ENCODE measurements around the gene DPPA2.

Gene DPPA2

GRCh38 chr3:109353057-109353456 is 36.7 kb upstream of the DPPA2 start:
- Histone ChIP-seq H3K27ac (ENCODE audit: low read length) (no peak overlapping the region), H3K9ac (ENCODE audit: low read length) (no peak overlapping the region), H3F3A (ENCODE audit: insufficient read depth, low read length) (no peaks in the 10 kb centered on the region), H3K4me1 (ENCODE audit: low read length) (no peaks in the 10 kb centered on the region), H3K4me2 (ENCODE audit: low read depth, low read length) (no peak overlapping the region), H2AFZ (ENCODE audit: low read length) (no peak overlapping the region), H3K36me3 (replicated peaks; ENCODE audit: insufficient read depth, low read length) (no peaks in the 10 kb centered on the region), H3K27me3 (replicated peaks; ENCODE audit: insufficient read depth, low read length) (no peaks in the 10 kb centered on the region), H3K4me3 (ENCODE audit: low read length) (no peak overlapping the region), H4K20me1 (ENCODE audit: insufficient read depth, low read length) (no peaks in the 10 kb centered on the region), H3K9me2 (replicated peaks; ENCODE audit: insufficient read depth, low read length) (no peaks in the 10 kb centered on the region), H3K79me2 (ENCODE audit: low read length) (no peaks in the 10 kb centered on the region), H3K9me3 (replicated peaks; ENCODE audit: insufficient read depth, low read length) (no peaks in the 10 kb centered on the region)
- TF ChIP-seq EZH2 (optimal IDR thresholded peaks at IDR 0.05; ENCODE audit: low read depth, low read length) (no peak), EZH2phosphoT487 (IDR thresholded peaks at IDR 0.05; ENCODE audit: low read length) (no peak), CTCF (IDR thresholded peaks at IDR 0.05; ENCODE audit: low read length) (no peak)
- DNase-seq, result no peak

GRCh38 chr3:109351231-109351630 is 34.9 kb upstream of the DPPA2 start:
- TF ChIP-seq EZH2phosphoT487 (IDR thresholded peaks at IDR 0.05; ENCODE audit: low read length) (no peak), EZH2 (optimal IDR thresholded peaks at IDR 0.05; ENCODE audit: low read depth, low read length) (no peak), CTCF (IDR thresholded peaks at IDR 0.05; ENCODE audit: low read length) (no peak)
- no peaks in the 10 kb centered on the region for H3K27me3 ChIP-seq (replicated peaks; ENCODE audit: insufficient read depth, low read length)
- no peaks in the 10 kb centered on the region for H3K4me1 ChIP-seq (ENCODE audit: low read length)

GRCh38 chr3:109346770-109347295 is 30.5 kb upstream of the DPPA2 start:
- H3K4me3 ChIP-seq (ENCODE audit: low read length), result no peak overlapping the region
- H2AFZ ChIP-seq (ENCODE audit: low read length), result no peak overlapping the region
- DNase-seq, result no peak
- H4K20me1 ChIP-seq (ENCODE audit: insufficient read depth, low read length), result no peaks in the 10 kb centered on the region
- no peaks in the 10 kb centered on the region for H3K4me1 ChIP-seq (ENCODE audit: low read length)
- no peaks in the 10 kb centered on the region for H3F3A ChIP-seq (ENCODE audit: insufficient read depth, low read length)
- TF ChIP-seq CTCF (IDR thresholded peaks at IDR 0.05; ENCODE audit: low read length), result no peak
- no peak for TF ChIP-seq EZH2 (optimal IDR thresholded peaks at IDR 0.05; ENCODE audit: low read depth, low read length)
- no peak for TF ChIP-seq EZH2phosphoT487 (IDR thresholded peaks at IDR 0.05; ENCODE audit: low read length)
- no peaks in the 10 kb centered on the region for H3K27me3 ChIP-seq (replicated peaks; ENCODE audit: insufficient read depth, low read length)
- no peak overlapping the region for H3K4me2 ChIP-seq (ENCODE audit: low read depth, low read length)
- no peak overlapping the region for H3K9ac ChIP-seq (ENCODE audit: low read length)
- H3K36me3 ChIP-seq (replicated peaks; ENCODE audit: insufficient read depth, low read length), result no peaks in the 10 kb centered on the region
- no peaks in the 10 kb centered on the region for H3K9me3 ChIP-seq (replicated peaks; ENCODE audit: insufficient read depth, low read length)
- H3K27ac ChIP-seq (ENCODE audit: low read length), result no peak overlapping the region
- H3K79me2 ChIP-seq (ENCODE audit: low read length), result no peaks in the 10 kb centered on the region
- no peaks in the 10 kb centered on the region for H3K9me2 ChIP-seq (replicated peaks; ENCODE audit: insufficient read depth, low read length)

More at GRCh38 chr3:109351231-109351630, 34.9 kb upstream of the DPPA2 start:
- Histone ChIP-seq H2AFZ (ENCODE audit: low read length) (no peak overlapping the region), H4K20me1 (ENCODE audit: insufficient read depth, low read length) (no peaks in the 10 kb centered on the region), H3K9me3 (replicated peaks; ENCODE audit: insufficient read depth, low read length) (no peaks in the 10 kb centered on the region), H3K4me3 (ENCODE audit: low read length) (no peak overlapping the region), H3K4me2 (ENCODE audit: low read depth, low read length) (no peak overlapping the region), H3K9me2 (replicated peaks; ENCODE audit: insufficient read depth, low read length) (no peaks in the 10 kb centered on the region), H3K79me2 (ENCODE audit: low read length) (no peaks in the 10 kb centered on the region), H3K27ac (ENCODE audit: low read length) (no peak overlapping the region), H3K36me3 (replicated peaks; ENCODE audit: insufficient read depth, low read length) (no peaks in the 10 kb centered on the region), H3K9ac (ENCODE audit: low read length) (no peak overlapping the region), H3F3A (ENCODE audit: insufficient read depth, low read length) (no peaks in the 10 kb centered on the region)
- DNase-seq, result no peak
